ENCODE data around the gene TPM2. TPM values are rescaled to one million over a fixed set of nuclear protein-coding genes. Genes with fewer than 3 reads are reported as not detected.
A peak's percentile ranks its signal among the peaks of the same experiment; 100 is the strongest.

TPM2 gene
- total and polyA plus RNA-seq, 9 of the 15 experiments (the other 6 are each of a cell fraction or from before 2014, with no cell fraction given), result 0.28 to 16.1 (median 4.5) TPM

DNA sequence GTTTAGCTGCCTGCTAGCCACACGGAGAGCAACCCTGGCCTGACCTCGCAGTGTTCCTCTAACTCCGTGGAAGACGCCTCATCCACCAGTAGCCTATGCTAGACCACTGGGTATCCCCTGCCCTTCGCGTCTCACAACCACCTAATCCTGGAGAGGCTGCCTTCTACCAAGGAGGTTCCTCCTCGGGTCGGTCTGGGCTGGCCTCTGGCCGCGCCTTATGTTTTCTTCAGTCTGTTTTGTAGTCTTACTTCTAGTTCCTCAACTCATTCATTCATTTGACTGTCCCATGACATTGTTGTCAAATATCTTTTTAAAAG is 1.6 kb upstream of the TPM2 start (continued):
- TF ChIP-seq, protein P1, sequence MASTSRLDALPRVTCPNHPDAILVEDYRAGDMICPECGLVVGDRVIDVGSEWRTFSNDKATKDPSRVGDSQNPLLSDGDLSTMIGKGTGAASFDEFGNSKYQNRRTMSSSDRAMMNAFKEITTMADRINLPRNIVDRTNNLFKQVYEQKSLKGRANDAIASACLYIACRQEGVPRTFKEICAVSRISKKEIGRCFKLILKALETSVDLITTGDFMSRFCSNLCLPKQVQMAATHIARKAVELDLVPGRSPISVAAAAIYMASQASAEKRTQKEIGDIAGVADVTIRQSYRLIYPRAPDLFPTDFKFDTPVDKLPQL (IDR thresholded peaks at IDR 0.05; ENCODE audit: extremely low read depth, insufficient read length), result no peak
- TF ChIP-seq, protein P2, sequence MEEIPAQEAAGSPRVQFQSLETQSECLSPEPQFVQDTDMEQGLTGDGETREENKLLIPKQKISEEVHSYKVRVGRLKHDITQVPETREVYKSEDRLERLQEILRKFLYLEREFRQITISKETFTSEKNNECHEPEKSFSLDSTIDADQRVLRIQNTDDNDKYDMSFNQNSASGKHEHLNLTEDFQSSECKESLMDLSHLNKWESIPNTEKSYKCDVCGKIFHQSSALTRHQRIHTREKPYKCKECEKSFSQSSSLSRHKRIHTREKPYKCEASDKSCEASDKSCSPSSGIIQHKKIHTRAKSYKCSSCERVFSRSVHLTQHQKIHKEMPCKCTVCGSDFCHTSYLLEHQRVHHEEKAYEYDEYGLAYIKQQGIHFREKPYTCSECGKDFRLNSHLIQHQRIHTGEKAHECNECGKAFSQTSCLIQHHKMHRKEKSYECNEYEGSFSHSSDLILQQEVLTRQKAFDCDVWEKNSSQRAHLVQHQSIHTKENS (CRISPR knock-in tag; IDR thresholded peaks at IDR 0.05), result no peak
- TF ChIP-seq, protein P3, sequence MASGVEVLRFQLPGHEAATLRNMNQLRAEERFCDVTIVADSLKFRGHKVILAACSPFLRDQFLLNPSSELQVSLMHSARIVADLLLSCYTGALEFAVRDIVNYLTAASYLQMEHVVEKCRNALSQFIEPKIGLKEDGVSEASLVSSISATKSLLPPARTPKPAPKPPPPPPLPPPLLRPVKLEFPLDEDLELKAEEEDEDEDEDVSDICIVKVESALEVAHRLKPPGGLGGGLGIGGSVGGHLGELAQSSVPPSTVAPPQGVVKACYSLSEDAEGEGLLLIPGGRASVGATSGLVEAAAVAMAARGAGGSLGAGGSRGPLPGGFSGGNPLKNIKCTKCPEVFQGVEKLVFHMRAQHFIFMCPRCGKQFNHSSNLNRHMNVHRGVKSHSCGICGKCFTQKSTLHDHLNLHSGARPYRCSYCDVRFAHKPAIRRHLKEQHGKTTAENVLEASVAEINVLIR (CRISPR knock-in tag; IDR thresholded peaks at IDR 0.05), result no peak

DNA sequence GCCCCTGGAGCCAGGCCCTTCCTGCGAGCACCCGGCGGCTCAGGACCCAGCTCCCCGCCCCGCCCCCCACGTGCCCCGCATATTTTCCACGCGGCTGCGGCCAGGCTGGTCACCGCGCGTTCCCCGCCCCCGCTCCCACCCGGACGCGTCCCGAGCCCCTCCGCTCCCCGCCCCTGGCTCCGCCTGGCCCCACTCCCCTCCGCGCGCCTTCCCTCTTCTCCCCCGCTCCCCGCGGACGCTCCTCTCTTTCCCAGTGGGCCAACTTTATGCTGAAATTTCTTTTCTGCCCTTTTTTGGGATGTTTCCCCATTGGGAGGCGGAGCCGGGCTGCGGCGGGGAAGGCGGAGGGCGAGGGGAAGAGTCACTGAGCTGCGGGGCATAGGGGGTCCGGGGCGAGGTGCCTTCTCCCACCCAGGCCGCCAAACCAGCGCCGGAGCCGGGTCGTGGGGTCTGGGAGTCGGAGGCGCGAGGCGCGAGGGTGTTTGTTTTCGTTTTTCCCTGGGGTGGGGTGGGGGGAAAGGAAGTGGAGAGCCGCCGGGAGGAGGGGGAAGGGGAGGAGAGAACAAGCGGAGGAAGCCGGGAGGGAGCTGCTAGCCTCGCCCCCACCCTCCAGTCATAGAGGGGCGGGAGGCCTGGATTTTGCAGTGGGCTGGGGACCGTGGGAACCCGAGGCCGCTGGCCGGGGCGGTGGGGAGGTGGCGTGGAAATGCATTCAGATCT is 1.0 kb upstream of the TPM2 start:
- Histone ChIP-seq H3K9ac (ENCODE audit: insufficient read depth in 1 of 2, low read depth in 2 of 2, low read length in 2 of 2) (peak overlapping the region; percentile 73 to 92), H3K4me3 (peak overlapping the region; percentile 72), H2AFZ (ENCODE audit: low read depth, low read length) (peak overlapping the region; percentile 91), H3K4me2 (ENCODE audit: insufficient read depth, low read length) (peak overlapping the region; percentile 89), H3K36me3 (ENCODE audit: control insufficient read depth, insufficient read depth, low read length) (peaks cover 3% of the 10 kb centered on the region; the same call in 2 of the 3 replicates), H3K4me1 (replicated peaks in 1 of 2; ENCODE audit: control insufficient read depth in 2 of 2, insufficient read depth in 2 of 2, low read length in 2 of 2) (peaks cover 12 to 23% of the 10 kb centered on the region in 2 experiments; a peak in 4 of 5 replicates), H3K79me2 (ENCODE audit: control insufficient read depth, insufficient read depth, low read length) (no peaks in the 10 kb centered on the region), H3K9me1 (ENCODE audit: control insufficient read depth, insufficient read depth, low read length) (no peaks in the 10 kb centered on the region), H3K27me3 (ENCODE audit: control insufficient read depth in 2 of 2, insufficient read depth in 2 of 2, low read length in 2 of 2) (no peaks in the 10 kb centered on the region), H4K20me1 (replicated peaks; ENCODE audit: control insufficient read depth, insufficient read depth, low read length) (no peaks in the 10 kb centered on the region), H3K9me3 (replicated peaks; ENCODE audit: control insufficient read depth, insufficient read depth, low read depth, low read length) (no peaks in the 10 kb centered on the region), H3K27ac (ENCODE audit: extremely low read depth, low read depth, low read length) (peak overlapping the region; percentile 86)
- DNase-seq (ENCODE audit: extremely low read depth in 1 of 4, low spot score in 3 of 4) (peak; percentile 78 to 84 (median 78)), ATAC-seq (peak; percentile 92), FAIRE-seq (peak; percentile 26)
- ChIA-PET POLR2A (interaction anchor here (0.7 to 1.9 kb wide), 8 partner anchors 13 to 50 kb away, joined by 3 to 10 read pairs (median 4); partner anchors contain the start of genes CREB3 and TLN1), CTCF (ENCODE audit: low intra/inter-chr PET ratio) (no interaction called here)
- intact Hi-C loops (cut with micrococcal nuclease) (no loop called here), in situ Hi-C loops (cut with MboI) (no loop called here)
- WGBS (ENCODE audit: insufficient coverage, low coverage, missing lambda C conversion rate), result 0% methylated on average over 8 of the region's 61 CpGs
- BruUV-seq (replicated peaks), result no TSS peak
- TF ChIP-seq, protein P4, sequence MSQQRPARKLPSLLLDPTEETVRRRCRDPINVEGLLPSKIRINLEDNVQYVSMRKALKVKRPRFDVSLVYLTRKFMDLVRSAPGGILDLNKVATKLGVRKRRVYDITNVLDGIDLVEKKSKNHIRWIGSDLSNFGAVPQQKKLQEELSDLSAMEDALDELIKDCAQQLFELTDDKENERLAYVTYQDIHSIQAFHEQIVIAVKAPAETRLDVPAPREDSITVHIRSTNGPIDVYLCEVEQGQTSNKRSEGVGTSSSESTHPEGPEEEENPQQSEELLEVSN (IDR thresholded peaks at IDR 0.05; ENCODE audit: borderline replicate concordance in 1 of 2, extremely low read depth in 1 of 2, insufficient read depth in 1 of 2, insufficient read length in 1 of 2, low read depth in 1 of 2, low read length in 1 of 2, poor library complexity in 1 of 2, severe bottlenecking in 1 of 2), result peak in 1 of 2 experiments; percentile 47
